ENCODE data around the gene LELP1.

GRCh38 chr1:153227810-153228209 lies 24.6 kb downstream of the LELP1 start:
- TF ChIP-seq EZH2 (IDR thresholded peaks at IDR 0.05; ENCODE audit: insufficient read depth, poor library complexity, severe bottlenecking), result no peak
- TF ChIP-seq EZH2phosphoT487 (IDR thresholded peaks at IDR 0.05; ENCODE audit: insufficient read depth, low read depth), result no peak

All from GM23248 (cell line).